Muscle layer of duodenum (tissue), 2 donors: ENCODE measurements around the gene ERBB2.
A peak's percentile ranks its signal among the peaks of the same experiment; 100 is the strongest.

Experiments used
- H3K27ac ChIP-seq: one replicate; pipeline ENCODE4 v1.7.0; 2013; ENCODE audit warnings: mild to moderate bottlenecking, low read length
- H3K27me3 ChIP-seq: one replicate; pipeline ENCODE4 v1.7.0; 2013; ENCODE audit warnings: low read depth, mild to moderate bottlenecking, control low read depth, low read length
- H3K36me3 ChIP-seq, 2 donors: one replicate each; pipeline ENCODE4 v1.7.0; 2013; ENCODE audit warnings: low read length in 2 of 2, control low read depth in 1 of 2, mild to moderate bottlenecking in 1 of 2; ENCODE audit not compliant: insufficient read depth in 2 of 2, control insufficient read depth in 1 of 2
- H3K4me1 ChIP-seq, 2 donors: one replicate each; pipeline ENCODE4 v1.7.0; 2013; ENCODE audit warnings: low read length in 2 of 2, mild to moderate bottlenecking in 2 of 2, control low read depth in 1 of 2, moderate library complexity in 1 of 2; ENCODE audit not compliant: insufficient read depth in 2 of 2, control insufficient read depth in 1 of 2
- H3K4me3 ChIP-seq, 2 donors: one replicate each; pipeline ENCODE4 v1.7.0; 2013; ENCODE audit warnings: low read length in 2 of 2, low read depth in 1 of 2, mild to moderate bottlenecking in 1 of 2
- H3K9me3 ChIP-seq, 2 donors: one replicate each; pipeline ENCODE4 v1.7.0; 2013; ENCODE audit warnings: low read length in 2 of 2, control low read depth in 1 of 2, mild to moderate bottlenecking in 1 of 2; ENCODE audit not compliant: control insufficient read depth in 1 of 2
- donor health status: healthy.

ERBB2 gene

DNA sequence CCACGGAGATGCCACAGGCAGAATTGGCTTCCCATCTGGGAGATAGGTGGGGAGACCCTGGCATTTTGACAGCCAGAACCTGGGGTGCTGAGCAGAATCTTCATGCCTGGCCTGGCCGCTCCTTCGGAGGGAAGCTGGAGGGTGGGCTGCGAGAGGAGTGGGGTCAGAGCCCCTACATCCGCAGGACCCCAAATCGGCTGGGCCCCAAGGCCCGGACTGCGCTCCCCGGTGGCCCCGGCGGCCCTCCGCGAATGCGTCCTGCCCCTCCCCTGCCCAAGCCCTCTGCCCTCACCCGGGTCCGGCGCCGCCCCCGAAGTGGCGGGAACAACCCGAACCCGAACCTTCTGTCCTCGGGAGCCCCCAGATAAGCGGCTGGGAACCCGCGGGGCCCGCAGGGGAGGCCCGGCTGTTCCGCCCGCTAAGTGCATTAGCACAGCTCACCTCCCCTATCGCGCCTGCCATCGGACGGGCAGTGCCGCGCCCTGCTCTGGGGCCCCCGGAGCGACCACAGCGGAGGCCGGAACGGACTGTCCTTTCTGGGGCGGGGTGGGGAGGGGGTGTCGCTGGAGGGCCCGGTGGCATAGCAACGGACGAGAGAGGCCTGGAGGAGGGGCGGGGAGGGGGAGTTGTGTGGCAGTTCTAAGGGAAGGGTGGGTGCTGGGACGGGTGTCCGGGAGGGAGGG is 32.5 kb upstream of the ERBB2 start:
- Histone ChIP-seq H3K27me3 (peaks cover 41% of the 10 kb centered on the region), H3K4me3 (no peak overlapping the region), H3K4me1 (peaks cover 0 to 22% of the 10 kb centered on the region in 2 donors), H3K9me3 (no peaks in the 10 kb centered on the region), H3K36me3 (peaks cover 0 to 8% of the 10 kb centered on the region in 2 donors), H3K27ac (no peak overlapping the region)

DNA sequence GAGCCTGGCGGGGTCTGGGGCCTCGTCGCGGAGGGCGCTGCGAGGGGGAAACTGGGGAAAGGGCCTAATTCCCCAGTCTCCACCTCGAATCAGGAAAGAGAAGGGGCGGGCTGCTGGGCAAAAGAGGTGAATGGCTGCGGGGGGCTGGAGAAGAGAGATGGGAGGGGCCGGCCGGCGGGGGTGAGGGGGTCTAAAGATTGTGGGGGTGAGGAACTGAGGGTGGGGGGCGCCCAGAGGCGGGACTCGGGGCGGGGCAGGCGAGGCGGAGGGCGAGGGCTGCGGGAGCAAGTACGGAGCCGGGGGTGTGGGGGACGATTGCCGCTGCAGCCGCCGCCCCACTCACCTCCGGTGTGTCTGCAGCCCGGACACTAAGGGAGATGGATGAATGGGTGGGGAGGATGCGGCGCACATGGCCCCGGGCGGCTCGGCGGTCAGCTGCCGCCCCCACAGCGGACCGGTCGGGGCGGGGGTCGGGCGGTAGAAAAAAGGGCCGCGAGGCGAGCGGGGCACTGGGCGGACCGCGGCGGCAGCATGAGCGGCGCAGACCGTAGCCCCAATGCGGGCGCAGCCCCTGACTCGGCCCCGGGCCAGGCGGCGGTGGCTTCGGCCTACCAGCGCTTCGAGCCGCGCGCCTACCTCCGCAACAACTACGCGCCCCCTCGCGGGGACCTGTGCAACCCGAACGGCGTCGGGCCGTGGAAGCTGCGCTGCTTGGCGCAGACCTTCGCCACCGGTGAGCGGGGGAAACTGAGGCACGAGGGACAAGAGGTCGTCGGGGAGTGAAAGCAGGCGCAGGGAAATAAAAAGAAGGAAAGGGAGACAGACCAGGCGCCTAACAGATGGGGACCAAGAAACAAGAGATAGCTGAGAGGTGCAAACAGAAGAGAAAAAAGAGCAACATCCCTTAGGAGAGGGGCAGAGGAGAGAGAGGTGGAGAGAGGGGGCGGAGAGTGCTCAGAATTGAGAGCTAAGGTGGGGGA is 31.6 kb upstream of the ERBB2 start, which contains the start of gene PNMT:
Gene PNMT (plus strand): TSS at position 509 of the 980 bp plus-strand sequence. CDS start 23 bp downstream, at position 532.
- no peaks in the 10 kb centered on the region for H3K9me3 ChIP-seq
- no peak within 1 kb of the TSS for H3K27ac ChIP-seq
- H3K4me1 ChIP-seq, result peaks cover 0 to 17% of the 10 kb centered on the region in 2 donors
- H3K27me3 ChIP-seq, result peaks cover 41% of the 10 kb centered on the region
- H3K36me3 ChIP-seq, result peaks cover 0 to under 1% of the 10 kb centered on the region in 2 donors
- peak within 1 kb of the TSS in 1 of 2 donors; percentile 58 for H3K4me3 ChIP-seq

DNA sequence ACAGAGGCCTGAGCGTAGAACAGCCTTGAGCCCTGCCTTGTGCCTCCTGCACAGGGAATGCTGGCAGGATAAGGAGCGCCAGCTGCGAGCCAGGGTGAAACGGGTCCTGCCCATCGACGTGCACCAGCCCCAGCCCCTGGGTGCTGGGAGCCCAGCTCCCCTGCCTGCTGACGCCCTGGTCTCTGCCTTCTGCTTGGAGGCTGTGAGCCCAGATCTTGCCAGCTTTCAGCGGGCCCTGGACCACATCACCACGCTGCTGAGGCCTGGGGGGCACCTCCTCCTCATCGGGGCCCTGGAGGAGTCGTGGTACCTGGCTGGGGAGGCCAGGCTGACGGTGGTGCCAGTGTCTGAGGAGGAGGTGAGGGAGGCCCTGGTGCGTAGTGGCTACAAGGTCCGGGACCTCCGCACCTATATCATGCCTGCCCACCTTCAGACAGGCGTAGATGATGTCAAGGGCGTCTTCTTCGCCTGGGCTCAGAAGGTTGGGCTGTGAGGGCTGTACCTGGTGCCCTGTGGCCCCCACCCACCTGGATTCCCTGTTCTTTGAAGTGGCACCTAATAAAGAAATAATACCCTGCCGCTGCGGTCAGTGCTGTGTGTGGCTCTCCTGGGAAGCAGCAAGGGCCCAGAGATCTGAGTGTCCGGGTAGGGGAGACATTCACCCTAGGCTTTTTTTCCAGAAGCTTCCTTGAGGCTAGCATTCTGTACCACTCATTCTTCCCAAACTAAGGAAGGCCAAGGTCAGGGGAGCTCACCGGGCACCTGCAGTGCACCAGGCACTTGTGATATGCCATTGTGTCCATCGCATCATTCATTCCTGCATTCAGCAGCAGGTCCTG is 29.7 kb upstream of the ERBB2 start:
- H3K9me3 ChIP-seq, result no peaks in the 10 kb centered on the region
- H3K27ac ChIP-seq, result no peak overlapping the region
- H3K4me1 ChIP-seq, result peaks cover 0 to 17% of the 10 kb centered on the region in 2 donors
- peaks cover 41% of the 10 kb centered on the region for H3K27me3 ChIP-seq
- no peak overlapping the region for H3K4me3 ChIP-seq
- H3K36me3 ChIP-seq, result no peaks in the 10 kb centered on the region

DNA sequence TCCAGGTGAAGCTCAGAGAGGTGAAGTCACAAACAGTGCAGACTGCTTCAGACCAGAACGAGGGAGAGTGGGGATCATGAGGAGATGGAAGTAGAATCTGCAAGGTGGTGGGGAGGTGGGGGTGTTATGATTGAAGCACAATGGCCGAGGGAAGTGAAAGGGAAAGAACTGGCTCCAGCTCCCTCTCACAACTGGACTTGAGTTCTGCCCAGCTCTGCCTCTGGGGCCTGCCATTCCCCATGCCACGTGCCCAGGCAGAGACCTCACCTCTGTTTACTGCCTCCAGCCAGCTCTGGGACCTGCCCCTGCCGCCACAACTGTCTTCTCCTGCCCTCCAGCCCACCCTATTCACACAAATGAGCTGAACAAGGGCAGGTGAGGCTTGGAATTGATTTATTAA is 29.1 kb upstream of the ERBB2 start:
- H3K4me1 ChIP-seq, result peaks cover under 1 to 17% of the 10 kb centered on the region in 2 donors
- no peak overlapping the region for H3K27ac ChIP-seq
- no peaks in the 10 kb centered on the region for H3K36me3 ChIP-seq
- peaks cover 41% of the 10 kb centered on the region for H3K27me3 ChIP-seq
- H3K9me3 ChIP-seq, result no peaks in the 10 kb centered on the region
- H3K4me3 ChIP-seq, result no peak overlapping the region

DNA sequence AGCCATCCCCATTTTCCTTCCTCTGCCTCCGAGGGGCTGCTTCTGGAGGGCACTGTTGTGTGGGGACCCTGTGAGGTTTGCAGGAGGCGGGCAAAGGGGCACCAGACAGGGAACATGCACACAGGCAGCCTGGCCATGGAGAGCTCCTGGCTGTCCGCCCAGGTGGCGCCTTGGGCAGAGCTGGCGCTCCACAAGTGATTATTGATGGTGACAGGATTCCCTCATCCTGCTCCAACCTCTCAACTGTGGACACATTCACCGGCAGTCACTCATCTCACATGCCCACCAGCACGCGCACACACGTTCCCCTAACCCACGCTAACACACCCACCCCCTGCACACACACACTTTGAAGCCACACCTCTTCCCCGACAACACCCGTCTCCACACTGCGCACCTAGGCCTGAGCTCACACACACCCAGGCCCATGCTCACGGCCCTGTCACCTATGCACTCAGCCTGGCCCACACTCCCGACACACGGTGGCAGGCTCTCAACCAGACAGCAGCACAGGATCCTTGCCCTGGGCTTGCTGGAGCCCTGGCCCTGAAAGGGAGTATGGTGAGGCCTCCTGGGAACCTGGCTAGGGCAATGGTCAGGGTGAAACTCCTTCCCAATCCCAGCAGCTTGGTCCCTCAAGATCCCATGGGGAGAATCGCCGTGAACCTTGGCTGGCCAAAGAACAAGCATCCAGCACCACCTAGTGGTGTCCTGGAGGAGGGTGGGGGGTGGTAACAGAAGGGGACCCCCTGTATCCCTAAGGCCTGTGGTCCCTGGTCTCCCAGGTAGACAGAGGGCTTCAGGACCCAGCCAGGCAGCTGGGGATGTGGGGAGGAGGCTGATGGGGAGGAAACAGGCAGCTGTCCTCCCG is 28.0 kb upstream of the ERBB2 start:
- no peak overlapping the region for H3K4me3 ChIP-seq
- H3K36me3 ChIP-seq, result no peaks in the 10 kb centered on the region
- no peak overlapping the region for H3K27ac ChIP-seq
- H3K9me3 ChIP-seq, result no peaks in the 10 kb centered on the region
- H3K27me3 ChIP-seq, result peaks cover 30% of the 10 kb centered on the region
- peaks cover 3 to 19% of the 10 kb centered on the region in 2 donors for H3K4me1 ChIP-seq

DNA sequence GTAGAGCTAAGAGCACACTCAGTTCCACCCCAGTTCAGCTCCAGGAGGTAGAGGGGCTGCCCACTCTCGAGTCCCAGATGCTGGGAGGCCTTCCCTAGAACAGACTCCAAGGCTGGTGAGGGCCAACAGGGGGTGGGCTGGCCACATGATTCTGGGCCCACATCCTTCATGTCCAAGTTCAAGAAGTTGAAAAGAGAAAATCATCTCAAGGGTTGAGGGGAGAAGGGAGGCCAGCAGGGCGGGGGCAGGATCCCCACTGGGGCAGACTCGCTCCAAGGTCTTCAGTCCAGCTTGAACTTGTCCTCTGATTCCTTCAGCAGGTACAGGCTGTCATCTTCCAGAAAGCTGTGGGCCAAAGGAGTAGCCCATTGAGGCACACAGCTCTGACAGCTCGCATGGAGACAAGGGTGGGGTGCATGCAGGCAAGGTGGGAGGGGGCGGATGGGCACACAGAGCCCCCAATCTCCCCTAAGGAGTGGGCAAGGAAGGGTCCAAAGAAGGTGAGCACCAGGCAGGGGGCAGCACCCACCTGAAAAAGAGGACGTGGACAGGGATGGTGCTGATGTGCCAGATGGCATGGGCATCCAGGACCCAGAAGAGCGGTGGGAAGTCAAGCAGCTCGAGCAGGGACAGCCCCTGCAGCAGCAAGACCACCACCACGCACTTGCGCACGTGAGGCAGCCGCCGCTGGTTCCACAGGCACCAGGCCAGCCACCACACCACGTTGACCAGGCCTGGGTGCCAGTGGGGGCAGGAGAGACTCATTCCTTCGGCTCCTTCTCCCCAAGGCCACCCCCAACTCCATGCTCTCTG is 27.1 kb upstream of the ERBB2 start:
- Histone ChIP-seq H3K36me3 (no peaks in the 10 kb centered on the region), H3K4me1 (peaks cover 8 to 14% of the 10 kb centered on the region in 2 donors), H3K27me3 (peaks cover 23% of the 10 kb centered on the region), H3K4me3 (no peak overlapping the region), H3K9me3 (no peaks in the 10 kb centered on the region), H3K27ac (no peak overlapping the region)

DNA sequence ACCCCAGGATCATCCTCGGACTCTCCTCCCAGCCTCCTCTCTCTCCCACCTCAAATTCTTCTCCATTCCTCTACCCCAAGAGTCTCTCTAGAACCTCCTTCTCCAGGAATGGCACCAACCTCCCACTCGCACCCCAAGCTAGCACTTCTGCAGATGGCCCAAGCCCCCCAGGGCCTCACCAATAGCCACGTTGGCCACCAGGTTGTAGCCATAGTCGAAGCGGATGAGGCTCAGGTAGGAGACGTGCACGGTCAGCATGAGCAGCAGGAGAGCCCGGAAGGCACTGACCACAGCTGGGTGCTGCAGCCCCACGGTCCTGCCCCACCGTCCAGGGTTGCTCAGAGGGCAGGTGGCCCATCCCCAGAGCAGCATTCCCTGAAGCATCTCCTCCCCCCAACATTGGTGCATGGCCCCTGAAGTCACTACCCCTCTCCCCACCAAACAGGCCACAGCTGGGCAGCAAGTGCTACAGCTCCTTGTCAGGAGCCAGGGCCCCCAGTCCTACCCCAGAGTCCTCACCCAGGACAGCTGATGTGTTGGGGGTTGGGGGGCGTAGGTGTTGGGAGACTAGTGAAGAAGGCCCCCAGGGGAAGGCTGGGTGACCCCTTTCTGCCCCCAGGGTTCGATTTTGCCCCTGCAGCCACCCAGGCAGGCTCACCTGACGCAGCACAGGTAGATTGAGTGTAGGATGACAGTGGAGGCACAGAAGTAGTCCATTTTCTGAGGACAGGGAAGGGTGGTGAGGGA is 26.4 kb upstream of the ERBB2 start:
- H3K27me3 ChIP-seq, result peaks cover 23% of the 10 kb centered on the region
- H3K27ac ChIP-seq, result no peak overlapping the region
- peaks cover 8 to 13% of the 10 kb centered on the region in 2 donors for H3K4me1 ChIP-seq
- no peak overlapping the region for H3K4me3 ChIP-seq
- H3K9me3 ChIP-seq, result no peaks in the 10 kb centered on the region
- H3K36me3 ChIP-seq, result no peaks in the 10 kb centered on the region

DNA sequence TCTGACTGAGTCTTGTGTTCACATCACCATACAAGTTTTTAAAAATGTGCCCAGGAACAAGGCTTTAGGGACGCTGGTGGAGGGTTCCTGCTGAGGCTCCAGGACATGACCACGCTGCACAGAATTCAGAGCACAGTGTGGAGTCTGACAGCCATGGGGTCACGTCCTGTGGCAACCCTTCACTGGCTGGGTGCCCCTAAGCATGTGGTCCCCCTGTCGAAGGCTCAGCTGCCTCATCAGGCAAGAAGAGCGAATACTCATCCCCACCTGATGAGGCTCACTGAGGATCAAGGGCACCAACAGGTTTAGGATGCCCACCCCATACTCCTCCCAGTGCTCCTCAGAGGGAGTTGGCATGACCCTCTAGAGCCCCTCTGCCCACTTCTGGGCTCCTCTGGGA is 25.7 kb upstream of the ERBB2 start:
- no peaks in the 10 kb centered on the region for H3K9me3 ChIP-seq
- no peak overlapping the region for H3K4me3 ChIP-seq
- H3K27ac ChIP-seq, result no peak overlapping the region
- peaks cover 9 to 11% of the 10 kb centered on the region in 2 donors for H3K4me1 ChIP-seq
- peaks cover 23% of the 10 kb centered on the region for H3K27me3 ChIP-seq
- H3K36me3 ChIP-seq, result peaks cover 0 to 1% of the 10 kb centered on the region in 2 donors

DNA sequence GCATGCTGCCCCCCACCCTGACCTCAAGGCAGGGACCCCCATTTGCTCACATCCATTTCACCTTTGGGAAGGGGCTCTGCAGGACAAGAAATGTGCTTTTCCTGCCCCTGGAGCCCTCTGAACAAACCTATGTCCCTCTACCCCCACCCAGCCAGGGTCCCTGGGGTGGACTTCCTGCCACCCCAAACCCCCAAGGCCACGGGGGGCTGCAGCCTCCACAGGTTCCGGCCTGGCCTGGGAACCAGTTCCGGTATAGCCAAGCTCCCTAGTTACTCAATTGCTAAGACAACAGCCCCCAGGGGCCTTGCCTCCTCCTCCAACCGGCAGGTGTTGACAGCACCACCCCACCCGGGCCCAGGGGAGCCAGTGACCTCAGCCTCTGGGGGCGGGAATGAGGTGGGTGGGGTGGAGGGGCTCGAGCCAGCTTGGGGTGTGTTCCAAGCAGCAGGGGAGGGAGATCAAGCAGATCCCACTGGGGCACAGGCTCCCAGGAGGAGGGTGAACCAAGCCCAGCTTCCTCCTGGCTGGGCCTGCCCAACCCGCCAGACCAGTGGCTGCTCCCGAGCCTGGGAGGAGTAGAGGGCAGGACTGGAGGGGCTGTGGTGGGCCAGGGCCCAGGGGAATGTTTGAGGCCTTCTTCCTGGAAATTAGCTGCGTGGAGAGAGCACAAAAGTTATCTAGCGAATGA is 25.0 kb upstream of the ERBB2 start:
- Histone ChIP-seq H3K9me3 (no peaks in the 10 kb centered on the region), H3K27ac (peak overlapping the region; percentile 31), H3K27me3 (peaks cover 16% of the 10 kb centered on the region), H3K36me3 (peaks cover 0 to 6% of the 10 kb centered on the region in 2 donors), H3K4me1 (peaks cover 11 to 14% of the 10 kb centered on the region in 2 donors), H3K4me3 (no peak overlapping the region)
